ENCODE results near the gene NCAM1.

Gene NCAM1

GRCh38 chr11:113114705-113115027 lies 153.4 kb downstream of the NCAM1 start:
- TF ChIP-seq EZH2phosphoT487 (conservative IDR thresholded peaks at IDR 0.05; ENCODE audit: low read length) = no peak
- no peak for TF ChIP-seq CTCF (IDR thresholded peaks at IDR 0.05; ENCODE audit: insufficient read depth, low read length, poor library complexity, severe bottlenecking)
- no peak overlapping the region for H2AFZ ChIP-seq (ENCODE audit: low read depth, low read length, severe bottlenecking)
- no peaks in the 10 kb centered on the region for H3K36me3 ChIP-seq (ENCODE audit: low read length)
- H3K79me2 ChIP-seq (ENCODE audit: insufficient read depth, low read length) = no peaks in the 10 kb centered on the region
- no peaks in the 10 kb centered on the region for H4K20me1 ChIP-seq (ENCODE audit: low read depth, low read length)
- H3K27me3 ChIP-seq (ENCODE audit: low read length) = no peaks in the 10 kb centered on the region
- H3K9ac ChIP-seq (ENCODE audit: low read length) = no peak overlapping the region
- H3K9me2 ChIP-seq (replicated peaks; ENCODE audit: insufficient read depth, low read length) = no peaks in the 10 kb centered on the region
- H3K9me3 ChIP-seq (ENCODE audit: insufficient read depth, low read length) = no peaks in the 10 kb centered on the region
- no peaks in the 10 kb centered on the region for H3F3A ChIP-seq (ENCODE audit: insufficient read depth)
- no peak overlapping the region for H3K4me2 ChIP-seq (ENCODE audit: low read depth, low read length, poor library complexity, severe bottlenecking)
- H3K27ac ChIP-seq (ENCODE audit: low read depth, low read length) = no peak overlapping the region
- H3K4me3 ChIP-seq (ENCODE audit: insufficient read depth, low read length, poor library complexity, severe bottlenecking) = no peak overlapping the region

GRCh38 chr11:113118104-113118503 lies 156.9 kb downstream of the NCAM1 start:
- no peak overlapping the region for H3K27ac ChIP-seq (ENCODE audit: low read depth, low read length)
- H2AFZ ChIP-seq (ENCODE audit: low read depth, low read length, severe bottlenecking) = no peak overlapping the region
- no peak overlapping the region for H3K9ac ChIP-seq (ENCODE audit: low read length)
- H3F3A ChIP-seq (ENCODE audit: insufficient read depth) = no peaks in the 10 kb centered on the region
- H3K9me3 ChIP-seq (ENCODE audit: insufficient read depth, low read length) = no peaks in the 10 kb centered on the region
- no peak overlapping the region for H3K4me2 ChIP-seq (ENCODE audit: low read depth, low read length, poor library complexity, severe bottlenecking)
- H3K36me3 ChIP-seq (ENCODE audit: low read length) = no peaks in the 10 kb centered on the region
- no peaks in the 10 kb centered on the region for H3K79me2 ChIP-seq (ENCODE audit: insufficient read depth, low read length)
- H4K20me1 ChIP-seq (ENCODE audit: low read depth, low read length) = no peaks in the 10 kb centered on the region
- H3K4me3 ChIP-seq (ENCODE audit: insufficient read depth, low read length, poor library complexity, severe bottlenecking) = no peak overlapping the region
- TF ChIP-seq CTCF (IDR thresholded peaks at IDR 0.05; ENCODE audit: insufficient read depth, low read length, poor library complexity, severe bottlenecking) (no peak), EZH2phosphoT487 (conservative IDR thresholded peaks at IDR 0.05; ENCODE audit: low read length) (no peak)
- no peaks in the 10 kb centered on the region for H3K9me2 ChIP-seq (replicated peaks; ENCODE audit: insufficient read depth, low read length)
- H3K27me3 ChIP-seq (ENCODE audit: low read length) = no peaks in the 10 kb centered on the region

- Histone ChIP-seq H4K20me1 (ENCODE audit: low read depth, low read length) (no peaks in the 10 kb centered on the region), H2AFZ (ENCODE audit: low read depth, low read length, severe bottlenecking) (no peak overlapping the region), H3K4me3 (ENCODE audit: insufficient read depth, low read length, poor library complexity, severe bottlenecking) (no peak overlapping the region), H3F3A (ENCODE audit: insufficient read depth) (no peaks in the 10 kb centered on the region), H3K9me2 (replicated peaks; ENCODE audit: insufficient read depth, low read length) (no peaks in the 10 kb centered on the region), H3K36me3 (ENCODE audit: low read length) (no peaks in the 10 kb centered on the region), H3K27me3 (ENCODE audit: low read length) (no peaks in the 10 kb centered on the region), H3K9me3 (ENCODE audit: insufficient read depth, low read length) (no peaks in the 10 kb centered on the region), H3K4me2 (ENCODE audit: low read depth, low read length, poor library complexity, severe bottlenecking) (no peak overlapping the region), H3K27ac (ENCODE audit: low read depth, low read length) (no peak overlapping the region), H3K79me2 (ENCODE audit: insufficient read depth, low read length) (no peaks in the 10 kb centered on the region), H3K9ac (ENCODE audit: low read length) (no peak overlapping the region)
- no peak for TF ChIP-seq EZH2phosphoT487 (conservative IDR thresholded peaks at IDR 0.05; ENCODE audit: low read length)
- TF ChIP-seq CTCF (IDR thresholded peaks at IDR 0.05; ENCODE audit: insufficient read depth, low read length, poor library complexity, severe bottlenecking) = no peak
These were observed 157.9 kb downstream of the NCAM1 start for GRCh38 chr11:113119074-113119473.

Measured in SU-DHL-6 (cell line).